ENCODE data around the gene MATCAP1. TPM values are rescaled to one million over a fixed set of nuclear protein-coding genes. Genes with fewer than 3 reads are reported as not detected.

Gene MATCAP1
- total and polyA plus RNA-seq, 2 of the 13 experiments (the other 11 are each of a cell fraction or from before 2014, with no cell fraction given), result 11.2 to 24.5 TPM

DNA sequence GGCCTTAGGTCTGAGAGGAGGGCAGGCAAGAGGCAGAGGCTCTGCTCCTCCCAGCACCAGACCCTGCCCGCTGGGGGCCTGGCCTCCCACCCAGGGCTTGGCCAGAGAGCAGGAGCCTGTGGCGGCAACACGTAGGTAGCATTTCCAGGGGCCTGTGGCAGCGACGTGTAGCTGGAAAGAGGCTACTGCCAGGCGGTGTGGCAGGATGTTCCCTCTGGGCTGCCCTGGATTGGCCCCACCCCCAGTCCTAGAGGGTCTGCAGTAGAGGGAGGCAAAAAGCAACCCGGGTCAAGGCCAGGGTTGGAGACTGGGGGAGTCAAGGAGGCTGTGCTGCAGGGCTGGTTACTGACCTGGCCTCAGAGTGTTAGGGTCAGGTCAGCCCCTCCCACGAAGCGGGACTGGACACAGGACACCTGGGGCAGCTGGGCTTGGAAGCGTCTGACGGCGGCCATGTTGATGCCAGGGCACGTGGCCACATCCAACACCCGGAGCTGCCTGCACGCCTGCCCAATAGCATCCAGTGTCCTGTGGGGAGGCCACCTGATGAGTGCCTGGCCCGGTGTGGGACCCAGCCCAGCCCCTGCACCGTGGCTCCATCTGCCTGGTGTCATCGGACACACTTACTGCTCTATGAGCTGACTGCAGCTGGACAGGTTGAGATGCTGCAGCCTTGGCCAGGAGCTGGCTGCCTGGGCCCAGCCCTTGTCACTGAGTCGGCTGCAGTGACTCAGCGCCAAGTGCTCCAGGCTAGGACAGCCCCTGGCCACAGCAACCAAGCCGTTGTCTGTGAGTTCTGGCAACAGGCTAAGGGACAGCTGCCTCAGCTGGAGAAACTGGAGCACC is 23.7 kb upstream of the MATCAP1 start (continued):
- TF ChIP-seq, protein P1, sequence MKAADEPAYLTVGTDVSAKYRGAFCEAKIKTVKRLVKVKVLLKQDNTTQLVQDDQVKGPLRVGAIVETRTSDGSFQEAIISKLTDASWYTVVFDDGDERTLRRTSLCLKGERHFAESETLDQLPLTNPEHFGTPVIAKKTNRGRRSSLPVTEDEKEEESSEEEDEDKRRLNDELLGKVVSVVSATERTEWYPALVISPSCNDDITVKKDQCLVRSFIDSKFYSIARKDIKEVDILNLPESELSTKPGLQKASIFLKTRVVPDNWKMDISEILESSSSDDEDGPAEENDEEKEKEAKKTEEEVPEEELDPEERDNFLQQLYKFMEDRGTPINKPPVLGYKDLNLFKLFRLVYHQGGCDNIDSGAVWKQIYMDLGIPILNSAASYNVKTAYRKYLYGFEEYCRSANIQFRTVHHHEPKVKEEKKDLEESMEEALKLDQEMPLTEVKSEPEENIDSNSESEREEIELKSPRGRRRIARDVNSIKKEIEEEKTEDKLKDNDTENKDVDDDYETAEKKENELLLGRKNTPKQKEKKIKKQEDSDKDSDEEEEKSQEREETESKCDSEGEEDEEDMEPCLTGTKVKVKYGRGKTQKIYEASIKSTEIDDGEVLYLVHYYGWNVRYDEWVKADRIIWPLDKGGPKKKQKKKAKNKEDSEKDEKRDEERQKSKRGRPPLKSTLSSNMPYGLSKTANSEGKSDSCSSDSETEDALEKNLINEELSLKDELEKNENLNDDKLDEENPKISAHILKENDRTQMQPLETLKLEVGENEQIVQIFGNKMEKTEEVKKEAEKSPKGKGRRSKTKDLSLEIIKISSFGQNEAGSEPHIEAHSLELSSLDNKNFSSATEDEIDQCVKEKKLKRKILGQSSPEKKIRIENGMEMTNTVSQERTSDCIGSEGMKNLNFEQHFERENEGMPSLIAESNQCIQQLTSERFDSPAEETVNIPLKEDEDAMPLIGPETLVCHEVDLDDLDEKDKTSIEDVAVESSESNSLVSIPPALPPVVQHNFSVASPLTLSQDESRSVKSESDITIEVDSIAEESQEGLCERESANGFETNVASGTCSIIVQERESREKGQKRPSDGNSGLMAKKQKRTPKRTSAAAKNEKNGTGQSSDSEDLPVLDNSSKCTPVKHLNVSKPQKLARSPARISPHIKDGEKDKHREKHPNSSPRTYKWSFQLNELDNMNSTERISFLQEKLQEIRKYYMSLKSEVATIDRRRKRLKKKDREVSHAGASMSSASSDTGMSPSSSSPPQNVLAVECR (CRISPR knock-in tag; IDR thresholded peaks at IDR 0.05; ENCODE audit: borderline replicate concordance), result 0 out of 2 replicates have a peak, but pooled peaks have one; percentile 22
- TF ChIP-seq ZNF274 (CRISPR knock-in tag; IDR thresholded peaks at IDR 0.05), result 0 out of 2 replicates have a peak, but pooled peaks have one; percentile 14
- no peak for TF ChIP-seq IKZF4 (CRISPR knock-in tag; IDR thresholded peaks at IDR 0.05; ENCODE audit: borderline replicate concordance, low read depth, not compliant biosample characterization)
- TF ChIP-seq KDM6A (CRISPR knock-in tag; IDR thresholded peaks at IDR 0.05; ENCODE audit: low read depth), result no peak
- no peak for TF ChIP-seq CREM (IDR thresholded peaks at IDR 0.05)
- TF ChIP-seq CREM (CRISPR knock-in tag; IDR thresholded peaks at IDR 0.05), result no peak
- TF ChIP-seq NCOA5 (CRISPR knock-in tag; IDR thresholded peaks at IDR 0.05), result no peak
- no peak for TF ChIP-seq REXO4 (CRISPR knock-in tag; IDR thresholded peaks at IDR 0.05; ENCODE audit: borderline replicate concordance)
- 0 out of 2 replicates have a peak, but pooled peaks have one; percentile 52 for TF ChIP-seq NR2C2 (CRISPR knock-in tag; IDR thresholded peaks at IDR 0.05; ENCODE audit: borderline replicate concordance)
- 0 out of 2 replicates have a peak, but pooled peaks have one; percentile 33 for TF ChIP-seq ZNF564 (CRISPR knock-in tag; IDR thresholded peaks at IDR 0.05)
- TF ChIP-seq TFDP1 (CRISPR knock-in tag; IDR thresholded peaks at IDR 0.05; ENCODE audit: borderline replicate concordance), result no peak
- no peak for TF ChIP-seq SCMH1 (CRISPR knock-in tag; IDR thresholded peaks at IDR 0.05; ENCODE audit: borderline replicate concordance)
- peak; percentile 45; the same call in 1 of the 2 replicates for TF ChIP-seq BORCS8-MEF2B (CRISPR knock-in tag; IDR thresholded peaks at IDR 0.05)
- no peak for TF ChIP-seq HNRNPLL (IDR thresholded peaks at IDR 0.05; ENCODE audit: low read depth, low read length, poor library complexity, severe bottlenecking)
- no peak for TF ChIP-seq SMAD1 (CRISPR knock-in tag; IDR thresholded peaks at IDR 0.05; ENCODE audit: borderline replicate concordance, low read depth)
- TF ChIP-seq, protein P2, sequence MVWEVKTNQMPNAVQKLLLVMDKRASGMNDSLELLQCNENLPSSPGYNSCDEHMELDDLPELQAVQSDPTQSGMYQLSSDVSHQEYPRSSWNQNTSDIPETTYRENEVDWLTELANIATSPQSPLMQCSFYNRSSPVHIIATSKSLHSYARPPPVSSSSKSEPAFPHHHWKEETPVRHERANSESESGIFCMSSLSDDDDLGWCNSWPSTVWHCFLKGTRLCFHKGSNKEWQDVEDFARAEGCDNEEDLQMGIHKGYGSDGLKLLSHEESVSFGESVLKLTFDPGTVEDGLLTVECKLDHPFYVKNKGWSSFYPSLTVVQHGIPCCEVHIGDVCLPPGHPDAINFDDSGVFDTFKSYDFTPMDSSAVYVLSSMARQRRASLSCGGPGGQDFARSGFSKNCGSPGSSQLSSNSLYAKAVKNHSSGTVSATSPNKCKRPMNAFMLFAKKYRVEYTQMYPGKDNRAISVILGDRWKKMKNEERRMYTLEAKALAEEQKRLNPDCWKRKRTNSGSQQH (CRISPR knock-in tag; IDR thresholded peaks at IDR 0.05; ENCODE audit: low read depth), result 0 out of 2 replicates have a peak, but pooled peaks have one; percentile 15
- TF ChIP-seq ZNF674 (CRISPR knock-in tag; IDR thresholded peaks at IDR 0.05; ENCODE audit: low read depth), result peak; percentile 84; the same call in 1 of the 2 replicates
- peak; percentile 67; the same call in 1 of the 2 replicates for TF ChIP-seq RARA (CRISPR knock-in tag; IDR thresholded peaks at IDR 0.05)

Measured in HepG2 (cell line).